ENCODE measurements around the gene DVL2. TPM values are rescaled to one million over a fixed set of nuclear protein-coding genes. Genes with fewer than 3 reads are reported as not detected.
"Not testable (repeated sequence)": the region's sequence is repeated elsewhere in the genome, so short reads cannot be mapped to it uniquely, and the experiment has no call there.

DVL2 gene
- total and polyA plus RNA-seq, 7 donors: 12.0 to 56.2 (median 36.4) TPM

DNA sequence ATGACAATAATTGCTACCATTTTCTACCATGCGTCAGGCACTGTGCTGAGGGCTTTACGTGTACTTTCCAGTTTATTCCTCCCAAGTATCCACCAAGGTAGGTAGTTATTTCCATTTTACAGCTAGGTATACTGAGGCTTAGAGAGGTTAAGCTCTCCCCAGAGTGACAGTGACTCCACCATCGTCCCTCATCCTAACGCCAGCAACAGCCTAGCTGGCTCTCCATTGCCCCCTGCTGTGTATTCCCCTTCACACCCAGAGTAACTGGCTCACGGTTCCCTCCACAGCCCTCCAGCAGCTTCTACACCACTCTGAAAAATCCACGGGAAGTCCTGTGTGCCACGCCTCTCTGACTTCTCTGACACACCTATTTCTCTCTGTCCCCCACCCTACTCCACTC is 48.1 kb downstream of the DVL2 start:
- Histone ChIP-seq H3K27me3 (no peaks in the 10 kb centered on the region), H3K27ac (no peak overlapping the region), H3K36me3 (peaks cover 6 to 12% (median 8%) of the 10 kb centered on the region in 4 donors), H3K4me1 (no peaks in the 10 kb centered on the region), H3K9me3 (no peaks in the 10 kb centered on the region), H3K4me3 (no peak overlapping the region)
- DNase-seq: no peak
- TF ChIP-seq, protein P1, sequence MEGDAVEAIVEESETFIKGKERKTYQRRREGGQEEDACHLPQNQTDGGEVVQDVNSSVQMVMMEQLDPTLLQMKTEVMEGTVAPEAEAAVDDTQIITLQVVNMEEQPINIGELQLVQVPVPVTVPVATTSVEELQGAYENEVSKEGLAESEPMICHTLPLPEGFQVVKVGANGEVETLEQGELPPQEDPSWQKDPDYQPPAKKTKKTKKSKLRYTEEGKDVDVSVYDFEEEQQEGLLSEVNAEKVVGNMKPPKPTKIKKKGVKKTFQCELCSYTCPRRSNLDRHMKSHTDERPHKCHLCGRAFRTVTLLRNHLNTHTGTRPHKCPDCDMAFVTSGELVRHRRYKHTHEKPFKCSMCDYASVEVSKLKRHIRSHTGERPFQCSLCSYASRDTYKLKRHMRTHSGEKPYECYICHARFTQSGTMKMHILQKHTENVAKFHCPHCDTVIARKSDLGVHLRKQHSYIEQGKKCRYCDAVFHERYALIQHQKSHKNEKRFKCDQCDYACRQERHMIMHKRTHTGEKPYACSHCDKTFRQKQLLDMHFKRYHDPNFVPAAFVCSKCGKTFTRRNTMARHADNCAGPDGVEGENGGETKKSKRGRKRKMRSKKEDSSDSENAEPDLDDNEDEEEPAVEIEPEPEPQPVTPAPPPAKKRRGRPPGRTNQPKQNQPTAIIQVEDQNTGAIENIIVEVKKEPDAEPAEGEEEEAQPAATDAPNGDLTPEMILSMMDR (IDR thresholded peaks at IDR 0.05): no peak
- no peak for TF ChIP-seq POLR2AphosphoS5 (IDR thresholded peaks at IDR 0.05)
- no peak for TF ChIP-seq POLR2A (IDR thresholded peaks at IDR 0.05)
- no peak for TF ChIP-seq EP300 (IDR thresholded peaks at IDR 0.05)
- WGBS, 2 donors: 42 to 69% methylated on average over 7 of the region's 7 CpGs
- intact Hi-C loops (cut with DNase I): no loop called here

DNA sequence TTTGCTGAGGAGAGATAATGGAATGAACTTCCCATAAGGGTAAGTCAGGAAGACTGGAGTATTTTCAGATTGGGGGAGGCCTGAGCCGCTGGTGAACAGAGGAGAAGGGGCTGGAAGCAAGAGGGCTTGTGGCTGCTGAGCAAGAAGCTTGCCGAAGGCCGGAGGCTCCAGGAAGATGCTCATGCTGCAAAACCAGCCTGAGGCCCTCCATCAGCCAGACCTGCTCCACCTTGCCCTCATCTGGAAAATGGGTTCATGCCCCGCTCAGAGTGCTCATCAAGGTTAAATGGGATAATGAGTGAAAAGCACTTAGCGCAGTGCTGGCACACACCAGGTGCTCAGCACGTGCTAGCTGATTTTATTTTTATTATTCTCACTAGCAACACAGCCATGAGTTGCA is 49.7 kb downstream of the DVL2 start:
- H3K4me1 ChIP-seq: no peaks in the 10 kb centered on the region
- no peak overlapping the region for H3K27ac ChIP-seq
- 84 to 91% methylated on average over 6 of the region's 6 CpGs for WGBS, 2 donors
- no peak overlapping the region for H3K4me3 ChIP-seq
- intact Hi-C loops (cut with DNase I): no loop called here
- DNase-seq: no peak
- no peaks in the 10 kb centered on the region for H3K9me3 ChIP-seq
- no peaks in the 10 kb centered on the region for H3K36me3 ChIP-seq
- H3K27me3 ChIP-seq: no peaks in the 10 kb centered on the region
- no peak for TF ChIP-seq EP300 (IDR thresholded peaks at IDR 0.05)
- TF ChIP-seq, protein P1 (IDR thresholded peaks at IDR 0.05): no peak
- no peak for TF ChIP-seq POLR2A (IDR thresholded peaks at IDR 0.05)
- no peak for TF ChIP-seq POLR2AphosphoS5 (IDR thresholded peaks at IDR 0.05)

DNA sequence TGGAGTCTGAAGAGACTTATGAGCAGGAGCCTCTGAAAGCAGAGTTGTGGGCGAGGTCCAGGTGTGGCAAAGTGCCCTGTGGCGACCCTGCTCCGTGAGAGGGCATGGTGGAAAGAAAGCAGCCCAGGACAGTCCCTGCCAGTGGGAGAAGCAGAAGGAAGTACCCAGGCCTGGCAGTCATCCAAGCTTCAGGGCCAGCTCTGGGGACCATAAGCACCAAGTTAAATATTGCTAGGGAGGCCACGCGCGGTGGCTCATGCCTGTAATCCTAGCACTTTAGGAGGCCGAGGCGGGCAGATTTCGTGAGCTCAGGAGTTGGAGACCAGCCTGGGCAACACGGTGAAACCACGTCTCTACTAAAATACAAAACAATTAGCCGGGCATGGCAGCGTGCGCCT is 50.2 kb downstream of the DVL2 start:
- Histone ChIP-seq H3K36me3 (no peaks in the 10 kb centered on the region), H3K4me3 (no peak overlapping the region), H3K27me3 (no peaks in the 10 kb centered on the region), H3K27ac (no peak overlapping the region), H3K9me3 (no peaks in the 10 kb centered on the region), H3K4me1 (no peaks in the 10 kb centered on the region)
- WGBS, 2 donors: 11 to 49% methylated on average over 14 of the region's 14 CpGs
- intact Hi-C loops (cut with DNase I): no loop called here
- TF ChIP-seq POLR2AphosphoS5 (IDR thresholded peaks at IDR 0.05): no peak
- no peak for TF ChIP-seq POLR2A (IDR thresholded peaks at IDR 0.05)
- TF ChIP-seq, protein P1 (IDR thresholded peaks at IDR 0.05): no peak
- TF ChIP-seq EP300 (IDR thresholded peaks at IDR 0.05): no peak
- no peak for DNase-seq

DNA sequence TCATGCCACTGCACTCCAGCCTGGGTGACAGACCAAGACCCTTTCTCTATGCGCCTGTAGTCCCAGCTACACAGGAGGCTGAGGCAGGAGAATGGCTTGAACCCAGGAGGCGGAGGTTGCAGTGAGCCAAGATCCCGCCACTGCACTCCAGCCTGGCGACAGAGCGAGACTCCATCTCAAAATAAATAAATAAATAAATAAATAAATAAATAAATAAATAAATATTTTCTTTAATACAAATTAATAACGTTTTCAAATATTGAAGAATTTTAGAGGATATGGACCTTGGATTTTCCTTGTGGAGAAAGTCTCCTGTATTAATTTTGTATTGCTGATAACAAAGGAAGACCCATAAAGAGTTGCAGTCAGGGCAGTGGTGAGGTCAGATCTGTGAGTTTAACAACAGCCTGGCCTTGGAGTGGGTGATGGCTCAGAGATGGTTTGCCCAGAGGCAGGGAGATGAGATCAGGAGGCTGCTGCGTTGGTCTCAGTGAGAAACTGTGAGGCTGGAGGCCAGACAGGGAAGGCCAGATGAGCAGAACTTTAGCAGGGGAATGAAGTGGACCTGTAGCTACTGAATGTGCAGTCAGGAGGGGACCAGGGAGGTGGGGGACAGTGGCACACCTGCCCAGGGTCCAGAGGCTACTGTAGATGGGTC is 50.8 kb downstream of the DVL2 start:
- DNase-seq: no peak
- no peaks in the 10 kb centered on the region for H3K4me1 ChIP-seq
- no peaks in the 10 kb centered on the region for H3K36me3 ChIP-seq
- no peak overlapping the region for H3K27ac ChIP-seq
- TF ChIP-seq EP300 (IDR thresholded peaks at IDR 0.05) (no peak), POLR2A (IDR thresholded peaks at IDR 0.05) (no peak), POLR2AphosphoS5 (IDR thresholded peaks at IDR 0.05) (no peak)
- TF ChIP-seq, protein P1 (IDR thresholded peaks at IDR 0.05): no peak
- WGBS, 2 donors: 70 to 83% methylated on average over 7 of the region's 7 CpGs
- no peak overlapping the region for H3K4me3 ChIP-seq
- intact Hi-C loops (cut with DNase I): no loop called here
- H3K27me3 ChIP-seq: no peaks in the 10 kb centered on the region
- no peaks in the 10 kb centered on the region for H3K9me3 ChIP-seq

DNA sequence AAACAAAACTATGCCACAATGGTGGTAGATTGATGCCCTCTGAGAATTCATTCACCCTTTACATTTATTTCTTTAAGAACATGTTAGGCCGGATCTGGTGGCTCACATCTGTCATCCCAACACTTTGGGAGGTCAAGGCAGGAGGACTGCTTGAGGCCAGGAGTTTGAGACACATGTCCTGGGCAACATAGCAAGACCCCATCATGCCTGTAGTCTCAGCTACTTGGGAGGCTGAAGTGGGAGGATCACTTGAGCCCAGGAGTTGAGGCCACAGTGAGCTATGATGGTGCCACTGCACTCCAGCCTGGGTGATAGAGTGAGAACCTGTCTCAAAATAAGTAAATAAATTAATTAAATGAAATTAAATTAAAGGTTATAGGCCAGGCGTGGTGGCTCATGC is 52.2 kb downstream of the DVL2 start:
- H3K27ac ChIP-seq; H3K9me3 ChIP-seq; DNase-seq; intact Hi-C loops (cut with DNase I); H3K36me3 ChIP-seq; H3K4me3 ChIP-seq: not testable (repeated sequence)
- WGBS, 2 donors: 93 to 97% methylated on average over 2 of the region's 2 CpGs
- peaks cover 0 to 13% (median 12%) of the 10 kb centered on the region in 3 donors for H3K27me3 ChIP-seq
- peaks cover 0 to 12% (median 10%) of the 10 kb centered on the region in 4 donors for H3K4me1 ChIP-seq

Data from sigmoid colon (tissue), 7 donors.